Osteoblast (primary cell): ENCODE measurements around the gene ARHGAP12. TPM values are rescaled to one million over a fixed set of nuclear protein-coding genes. Genes with fewer than 3 reads are reported as not detected.
A peak's percentile ranks its signal among the peaks of the same experiment; 100 is the strongest.

ENCODE experiments used
- DNase-seq: peaks from one replicate; pipeline ENCODE4 v3.0.0; 2011; ENCODE audit warnings: low spot score, mixed read lengths; ENCODE audit not compliant: insufficient read length; ENCODE audit errors: missing footprints
- H2AFZ ChIP-seq: 2 replicates; pipeline ENCODE4 v1.6.0; 2011; ENCODE audit warnings: mild to moderate bottlenecking, low read length
- H3K27ac ChIP-seq: 2 replicates; pipeline ENCODE4 v1.5.1; 2011; ENCODE audit warnings: mild to moderate bottlenecking, low read depth, low read length, moderate library complexity
- H3K27me3 ChIP-seq: 2 replicates; pipeline ENCODE4 v1.6.0; 2012; ENCODE audit warnings: mild to moderate bottlenecking, control low read depth, inconsistent platforms, low read length, moderate library complexity; ENCODE audit not compliant: insufficient read depth
- H3K36me3 ChIP-seq: 2 replicates; pipeline ENCODE4 v1.5.1; 2011; ENCODE audit warnings: mild to moderate bottlenecking, low read length, control low read depth, moderate library complexity; ENCODE audit not compliant: insufficient read depth
- H3K4me1 ChIP-seq: 2 replicates; pipeline ENCODE4 v1.5.1; 2011; ENCODE audit warnings: mild to moderate bottlenecking, low read length, control low read depth, moderate library complexity; ENCODE audit not compliant: insufficient read depth
- H3K4me2 ChIP-seq: 2 replicates; pipeline ENCODE4 v1.6.0; 2011; ENCODE audit warnings: mild to moderate bottlenecking, low read length; ENCODE audit not compliant: insufficient read depth
- H3K4me3 ChIP-seq: fragments of 200-600 bp; sonication (generic); 3 replicates; pipeline ENCODE4 v1.5.1; 2012; ENCODE audit warnings: mild to moderate bottlenecking, low read length, inconsistent platforms; ENCODE audit not compliant: insufficient read depth
- H3K79me2 ChIP-seq: 2 replicates; pipeline ENCODE4 v1.6.0; 2012; ENCODE audit warnings: mild to moderate bottlenecking, low read length, control low read depth, inconsistent platforms; ENCODE audit not compliant: insufficient read depth
- H3K9me3 ChIP-seq: 2 replicates; pipeline ENCODE4 v1.5.1; 2011; ENCODE audit warnings: low read depth, low read length, control low read depth
- H4K20me1 ChIP-seq: 2 replicates; pipeline ENCODE4 v1.6.0; 2012; ENCODE audit warnings: mild to moderate bottlenecking, low read length, control low read depth; ENCODE audit not compliant: insufficient read depth
- total RNA-seq: library from RNA; depleted of rRNA; stranded (reverse); fragments of >200 nt; gene quantifications from 2 replicates; pipeline ENCODE4 v1.2.3, GENCODE V29; 2012
- TF ChIP-seq, protein P1 (sequence below): IDR thresholded peaks from 2 replicates; pipeline ENCODE4 v1.5.1; 2011; ENCODE audit warnings: mild to moderate bottlenecking, low read depth, low read length, moderate library complexity; ENCODE audit errors: extremely low read depth

The ARHGAP12 gene
- total RNA-seq, 1 donor, result 76.0 TPM

DNA sequence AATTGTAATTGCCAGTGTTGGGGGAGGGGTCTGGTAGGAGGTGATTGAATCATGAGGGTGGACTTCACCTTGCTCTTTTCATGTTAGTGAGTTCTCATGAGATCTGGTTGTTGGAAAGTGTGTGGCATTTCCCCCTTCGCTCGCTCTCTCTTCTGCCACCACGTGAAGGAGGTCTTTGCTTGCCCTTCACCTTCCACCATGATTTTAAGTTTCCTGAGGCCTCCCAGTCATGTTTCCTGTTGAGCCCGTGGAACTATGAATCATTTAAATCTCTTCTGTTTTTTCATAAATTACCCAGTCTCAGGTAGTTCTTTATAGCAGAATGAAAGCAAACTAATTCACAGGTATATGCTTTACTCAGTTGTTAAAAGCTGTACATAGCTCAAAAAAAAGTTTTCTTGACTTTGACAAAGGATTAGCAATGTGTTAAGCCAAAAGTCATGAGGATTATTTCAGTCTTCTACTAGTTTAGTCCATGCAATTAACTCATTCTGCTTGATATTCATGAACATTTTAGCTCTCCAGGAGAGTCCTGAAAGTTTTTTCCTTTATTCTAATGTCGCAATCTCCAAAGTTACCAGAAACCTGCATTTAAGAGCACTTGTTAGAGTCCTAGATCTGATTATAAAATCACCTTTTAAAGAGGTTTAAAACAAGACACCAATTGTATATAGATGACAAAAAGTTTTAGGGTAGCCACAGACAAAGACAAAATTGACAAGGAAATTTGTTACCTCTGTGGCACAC is 27.7 kb upstream of the ARHGAP12 start:
- Histone ChIP-seq H4K20me1 (no peaks in the 10 kb centered on the region), H3K4me2 (no peak overlapping the region), H3K27ac (no peak overlapping the region), H2AFZ (no peak overlapping the region), H3K27me3 (no peaks in the 10 kb centered on the region), H3K4me1 (no peaks in the 10 kb centered on the region), H3K36me3 (no peaks in the 10 kb centered on the region), H3K9me3 (no peaks in the 10 kb centered on the region), H3K4me3 (no peak overlapping the region), H3K79me2 (no peaks in the 10 kb centered on the region)
- TF ChIP-seq, protein P1, sequence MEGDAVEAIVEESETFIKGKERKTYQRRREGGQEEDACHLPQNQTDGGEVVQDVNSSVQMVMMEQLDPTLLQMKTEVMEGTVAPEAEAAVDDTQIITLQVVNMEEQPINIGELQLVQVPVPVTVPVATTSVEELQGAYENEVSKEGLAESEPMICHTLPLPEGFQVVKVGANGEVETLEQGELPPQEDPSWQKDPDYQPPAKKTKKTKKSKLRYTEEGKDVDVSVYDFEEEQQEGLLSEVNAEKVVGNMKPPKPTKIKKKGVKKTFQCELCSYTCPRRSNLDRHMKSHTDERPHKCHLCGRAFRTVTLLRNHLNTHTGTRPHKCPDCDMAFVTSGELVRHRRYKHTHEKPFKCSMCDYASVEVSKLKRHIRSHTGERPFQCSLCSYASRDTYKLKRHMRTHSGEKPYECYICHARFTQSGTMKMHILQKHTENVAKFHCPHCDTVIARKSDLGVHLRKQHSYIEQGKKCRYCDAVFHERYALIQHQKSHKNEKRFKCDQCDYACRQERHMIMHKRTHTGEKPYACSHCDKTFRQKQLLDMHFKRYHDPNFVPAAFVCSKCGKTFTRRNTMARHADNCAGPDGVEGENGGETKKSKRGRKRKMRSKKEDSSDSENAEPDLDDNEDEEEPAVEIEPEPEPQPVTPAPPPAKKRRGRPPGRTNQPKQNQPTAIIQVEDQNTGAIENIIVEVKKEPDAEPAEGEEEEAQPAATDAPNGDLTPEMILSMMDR, result no peak
- DNase-seq, result no peak

- TF ChIP-seq, protein P1, result no peak
- Histone ChIP-seq H3K79me2 (no peaks in the 10 kb centered on the region), H3K27ac (no peak overlapping the region), H3K4me2 (no peak overlapping the region), H2AFZ (no peak overlapping the region), H3K4me3 (no peak overlapping the region), H3K36me3 (no peaks in the 10 kb centered on the region), H4K20me1 (no peaks in the 10 kb centered on the region), H3K4me1 (no peaks in the 10 kb centered on the region), H3K27me3 (no peaks in the 10 kb centered on the region), H3K9me3 (no peaks in the 10 kb centered on the region)
- DNase-seq, result no peak
These were observed 26.0 kb upstream of the ARHGAP12 start for GRCh38 chr10:31954410-31955191.

DNA sequence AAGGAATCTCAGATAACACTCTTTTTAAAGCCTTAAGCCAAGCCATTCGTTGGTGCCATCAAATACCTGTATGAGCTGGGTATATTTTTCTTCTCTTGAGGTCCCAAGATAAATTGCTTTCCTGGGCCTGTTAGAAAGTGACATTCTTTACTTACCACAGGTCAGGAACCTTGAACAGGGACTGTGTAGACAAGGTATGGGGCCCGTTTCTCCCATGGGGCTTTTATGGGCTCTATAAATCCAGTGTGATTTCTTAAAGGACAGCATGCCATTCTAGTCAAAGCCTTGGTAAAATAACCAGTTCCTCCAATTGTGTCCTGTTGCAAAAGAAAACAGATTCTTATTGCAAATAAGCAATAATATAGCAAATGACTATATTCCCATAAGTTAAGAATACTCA is 24.8 kb upstream of the ARHGAP12 start:
- H3K79me2 ChIP-seq, result no peaks in the 10 kb centered on the region
- no peaks in the 10 kb centered on the region for H4K20me1 ChIP-seq
- H3K27me3 ChIP-seq, result no peaks in the 10 kb centered on the region
- no peaks in the 10 kb centered on the region for H3K36me3 ChIP-seq
- no peaks in the 10 kb centered on the region for H3K9me3 ChIP-seq
- H2AFZ ChIP-seq, result no peak overlapping the region
- H3K27ac ChIP-seq, result no peak overlapping the region
- TF ChIP-seq, protein P1, result no peak
- H3K4me3 ChIP-seq, result no peak overlapping the region
- H3K4me1 ChIP-seq, result no peaks in the 10 kb centered on the region
- H3K4me2 ChIP-seq, result no peak overlapping the region
- DNase-seq, result no peak

- Histone ChIP-seq H4K20me1 (no peaks in the 10 kb centered on the region), H3K79me2 (no peaks in the 10 kb centered on the region), H3K36me3 (no peaks in the 10 kb centered on the region), H3K4me2 (no peak overlapping the region), H3K9me3 (no peaks in the 10 kb centered on the region), H3K27ac (no peak overlapping the region), H2AFZ (no peak overlapping the region), H3K27me3 (no peaks in the 10 kb centered on the region), H3K4me1 (peaks cover under 1% of the 10 kb centered on the region), H3K4me3 (no peak overlapping the region)
- DNase-seq, result peak; percentile 74
- TF ChIP-seq, protein P1, result no peak
These were observed 24.4 kb upstream of the ARHGAP12 start for GRCh38 chr10:31953080-31953479.
